NCI-H2107 treated with DMSO at 0.1 percent for 48 hours (cell line): ENCODE results near the gene CDH26.

Source experiments
- DNase-seq: peaks from one replicate; lab custom pipeline; 2025; ENCODE audit not compliant: unreplicated experiment; lab: John Stamatoyannopoulos, UW

CDH26 gene

DNA sequence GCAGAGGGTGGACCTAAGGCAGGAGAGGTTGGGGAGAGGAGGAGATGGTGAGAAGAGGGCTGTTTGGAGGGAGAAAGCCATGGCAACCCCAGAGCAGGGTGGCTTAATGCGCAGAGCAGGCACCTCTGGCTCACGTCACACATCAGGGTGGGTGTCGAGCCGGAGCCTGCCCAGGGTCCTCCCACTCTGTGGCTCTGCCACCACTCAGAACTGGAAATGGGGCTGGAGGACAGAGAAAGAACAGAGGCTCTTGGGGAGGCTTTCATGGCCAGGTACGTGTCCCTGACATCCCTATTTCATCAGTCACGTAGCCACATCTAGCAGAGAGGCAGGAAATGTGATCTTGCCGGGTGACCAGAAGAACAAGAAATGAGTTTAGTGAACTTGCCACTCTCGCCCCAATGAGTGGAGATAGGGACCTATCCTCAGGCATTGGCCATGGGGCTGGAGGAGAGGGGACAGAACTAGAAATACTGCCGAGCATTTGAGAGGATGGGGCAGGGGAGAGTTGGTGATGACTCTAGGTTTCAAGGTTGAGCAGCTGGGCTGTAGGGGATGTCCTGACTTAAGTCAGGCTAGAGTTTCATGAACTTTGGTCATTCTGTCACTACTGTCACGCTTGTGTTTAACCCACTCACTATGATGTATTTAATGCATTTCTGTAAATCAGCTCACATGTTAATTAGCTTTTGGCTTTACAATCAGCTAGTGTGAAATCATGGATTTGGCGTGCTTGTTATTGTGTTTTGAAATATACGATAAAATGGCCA, 52.7 kb downstream of the CDH26 start:
- DNase-seq = no peak

DNA sequence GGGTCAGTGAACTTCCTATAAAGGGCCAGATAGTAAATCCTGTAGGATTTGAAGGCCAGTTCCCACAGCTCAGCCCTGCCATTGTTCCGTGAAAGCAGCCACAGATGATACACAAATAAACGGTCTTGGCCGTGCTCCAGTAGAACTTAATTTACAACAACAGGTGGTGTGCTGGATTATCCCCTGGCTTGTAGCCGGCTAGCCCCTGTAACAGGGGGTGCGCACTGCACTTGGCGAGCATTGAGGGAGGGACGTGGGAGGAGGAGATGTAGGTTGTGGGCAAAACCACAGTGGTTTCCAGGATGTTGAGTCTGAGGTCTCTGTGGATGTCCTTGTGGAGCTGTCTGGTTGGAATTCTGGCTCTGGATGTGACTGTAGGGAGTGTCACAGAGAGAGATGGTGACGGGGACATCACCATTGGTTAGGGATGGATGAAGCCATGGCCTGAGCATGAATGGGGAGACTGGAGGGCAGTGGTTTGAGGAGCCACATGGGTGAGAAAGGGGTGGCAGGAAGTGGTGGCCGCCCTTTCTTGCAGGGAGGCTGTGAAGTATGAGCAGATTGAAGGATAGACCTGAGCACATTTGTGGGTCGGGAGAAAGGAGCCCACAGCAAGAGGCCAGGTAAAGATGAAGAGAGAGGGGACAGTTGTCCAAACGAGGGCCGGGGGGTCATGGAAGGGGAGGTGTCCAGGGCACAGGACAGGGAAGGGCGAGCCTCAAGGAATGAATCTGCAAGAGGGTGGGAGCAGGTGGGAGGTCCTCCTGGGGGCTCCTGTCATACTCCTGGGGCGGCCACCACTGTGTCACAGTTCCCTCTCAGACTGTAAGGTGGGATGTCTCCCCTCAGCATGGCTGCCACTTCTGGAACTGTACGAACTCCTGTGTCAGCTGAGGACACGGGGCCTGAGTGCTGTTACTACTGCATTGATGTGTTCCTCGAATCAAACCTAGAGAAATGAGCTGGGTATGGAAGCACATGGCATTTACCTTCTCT, 53.6 kb downstream of the CDH26 start:
- peak; percentile 92 for DNase-seq

DNA sequence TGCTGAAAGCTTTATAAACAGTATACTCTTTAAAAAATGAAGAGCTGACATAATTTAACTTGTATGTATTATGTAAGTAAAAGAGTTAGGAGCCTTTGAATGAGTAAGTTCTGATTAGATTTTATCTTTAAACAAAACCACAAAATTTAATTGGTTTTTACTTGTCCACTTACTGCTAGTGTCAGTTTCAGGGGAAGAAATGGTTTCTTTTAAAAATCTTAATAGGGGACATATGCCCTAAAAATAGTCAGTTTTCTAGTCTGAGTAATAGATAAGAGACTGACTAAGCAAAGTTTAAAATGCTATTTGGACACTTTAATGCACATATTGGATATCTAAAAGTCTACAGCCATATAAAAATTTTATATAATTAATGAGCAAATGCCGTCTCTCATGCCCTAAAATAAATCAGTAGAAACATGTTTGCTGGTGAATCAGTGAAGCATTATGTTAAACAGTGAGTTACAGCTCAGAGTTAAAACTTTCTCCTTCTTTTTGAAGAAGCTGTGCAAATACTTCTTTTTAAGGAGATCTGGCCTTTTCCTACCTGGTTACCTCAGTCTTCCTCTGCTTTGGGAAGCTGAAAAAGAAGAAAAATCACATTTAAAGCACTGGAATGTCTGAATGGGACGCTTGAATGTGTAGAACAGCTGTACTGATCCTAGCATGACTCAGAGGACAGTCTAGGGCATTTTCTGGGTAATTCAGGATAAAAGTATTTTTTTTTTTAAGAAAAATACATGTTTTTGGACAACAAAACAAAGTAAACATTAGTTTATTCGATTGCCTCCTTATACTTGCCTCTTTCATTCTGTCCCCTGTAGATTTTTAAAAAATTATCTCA, 55.3 kb downstream of the CDH26 start:
- DNase-seq = no peak

DNA sequence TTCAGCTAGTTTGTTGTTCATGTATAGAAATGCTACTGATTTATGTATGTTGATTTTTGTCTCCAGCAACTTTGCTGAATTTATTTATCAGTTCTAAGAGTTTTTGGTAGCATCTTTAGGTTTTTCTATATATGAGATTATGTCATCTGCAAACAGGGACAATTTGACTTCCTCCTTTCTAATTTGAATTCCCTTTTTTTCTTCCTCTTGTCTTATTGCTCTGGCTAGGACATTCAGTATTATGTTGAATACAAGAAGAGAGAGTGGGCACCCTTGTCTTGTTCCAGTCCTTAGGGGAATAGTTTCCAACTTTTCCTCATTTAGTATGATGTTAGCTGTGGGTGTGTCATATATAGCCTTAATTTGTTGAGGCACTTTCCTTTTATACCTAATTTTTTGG, 58.2 kb downstream of the CDH26 start:
- DNase-seq = no peak

DNA sequence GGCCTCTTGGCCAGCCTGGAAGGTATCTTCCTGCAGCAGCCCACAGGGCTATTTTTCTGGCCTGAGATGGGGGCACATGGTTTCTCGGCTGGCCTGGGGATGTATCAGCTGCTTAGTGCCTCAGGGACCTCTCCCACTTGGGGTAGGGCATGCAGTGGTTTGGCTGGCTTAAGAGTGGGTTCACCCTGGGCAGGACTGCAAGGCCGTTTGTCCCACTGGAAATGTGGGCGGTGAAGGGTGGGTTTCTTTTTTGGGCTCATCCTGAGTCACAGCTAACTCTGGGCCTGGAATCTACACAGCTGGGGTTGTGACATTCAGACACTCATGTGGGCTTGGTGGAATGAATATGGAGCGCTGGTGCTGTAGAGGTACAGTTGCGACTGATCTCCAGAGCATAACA, 62.0 kb downstream of the CDH26 start:
- no peak for DNase-seq

DNA sequence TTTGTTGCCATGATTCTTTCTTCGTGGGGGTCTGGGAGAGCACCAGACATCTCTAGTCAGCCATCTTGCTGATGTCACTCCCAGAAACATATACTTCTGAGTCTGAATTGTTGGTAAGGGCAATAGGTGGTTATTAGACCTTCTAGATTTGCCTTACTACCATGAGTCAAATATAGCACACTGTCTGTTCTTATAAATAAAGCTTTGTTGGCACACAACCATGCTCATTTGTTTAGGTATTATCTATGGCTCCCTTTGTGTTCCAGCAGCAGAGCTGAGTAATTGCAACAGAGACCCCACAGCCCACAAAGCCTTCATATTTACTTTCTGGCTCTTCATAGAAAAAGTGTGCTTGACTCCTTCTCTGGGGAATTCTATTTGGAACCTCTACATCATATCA, 62.9 kb downstream of the CDH26 start:
- DNase-seq = no peak

DNA sequence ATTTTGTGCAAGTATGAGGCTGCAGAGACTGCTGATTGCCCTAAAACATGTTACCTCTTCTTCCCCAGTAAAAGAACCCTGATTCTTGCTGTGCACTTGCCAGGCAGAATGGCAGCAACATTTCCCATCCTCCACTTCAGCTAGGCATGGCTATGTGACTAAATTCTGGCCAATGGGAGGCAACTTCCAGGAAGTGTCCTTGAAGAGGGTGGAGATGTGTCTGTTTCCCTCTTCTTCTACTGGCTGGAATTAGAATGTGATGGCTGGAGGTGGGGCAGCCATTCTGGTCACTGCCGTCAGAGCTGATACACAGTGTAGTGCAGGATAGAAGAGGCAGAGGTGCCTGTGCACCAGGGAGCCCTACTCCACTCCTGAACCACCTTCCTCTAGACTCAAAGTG, 64.6 kb downstream of the CDH26 start:
- no peak for DNase-seq

DNA sequence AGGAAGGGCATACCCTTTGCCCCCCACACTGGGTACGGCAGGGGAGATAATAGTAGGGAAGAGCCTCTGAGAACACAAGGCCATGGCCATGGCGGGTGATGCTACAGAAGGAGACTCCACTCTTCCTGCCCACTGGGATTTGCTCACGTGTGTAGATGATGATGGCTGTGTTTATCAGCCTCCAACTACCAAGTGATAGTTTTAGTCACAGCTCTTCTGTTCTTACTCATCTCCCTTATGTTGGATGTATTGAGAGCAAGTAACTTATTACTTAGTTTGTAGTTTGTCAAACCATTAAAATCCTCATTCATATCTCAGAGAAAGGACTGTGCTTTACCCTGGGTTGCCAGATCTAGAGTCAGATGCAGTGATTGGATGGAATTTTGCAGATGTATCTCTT, 66.0 kb downstream of the CDH26 start:
- DNase-seq = no peak

DNA sequence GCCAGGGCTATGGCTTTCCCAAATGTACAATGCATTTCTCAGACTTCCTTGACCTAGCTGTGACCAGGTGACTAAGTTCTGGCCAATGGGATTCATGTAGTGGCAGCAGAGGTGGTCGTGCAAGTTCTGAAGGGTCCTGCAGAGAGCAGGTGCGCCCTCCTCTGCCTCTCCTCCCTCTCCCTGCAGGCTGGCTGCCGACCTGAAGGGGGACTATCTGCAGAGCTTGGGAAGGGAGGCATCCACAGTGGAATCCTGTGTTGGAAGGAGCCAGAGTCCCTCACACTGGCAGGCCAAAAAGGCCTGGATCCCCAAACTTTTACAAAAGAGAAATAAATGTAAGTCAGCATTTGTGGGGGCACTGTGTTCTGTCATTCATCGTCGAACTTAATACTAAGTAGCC, 66.6 kb downstream of the CDH26 start:
- DNase-seq = no peak

DNA sequence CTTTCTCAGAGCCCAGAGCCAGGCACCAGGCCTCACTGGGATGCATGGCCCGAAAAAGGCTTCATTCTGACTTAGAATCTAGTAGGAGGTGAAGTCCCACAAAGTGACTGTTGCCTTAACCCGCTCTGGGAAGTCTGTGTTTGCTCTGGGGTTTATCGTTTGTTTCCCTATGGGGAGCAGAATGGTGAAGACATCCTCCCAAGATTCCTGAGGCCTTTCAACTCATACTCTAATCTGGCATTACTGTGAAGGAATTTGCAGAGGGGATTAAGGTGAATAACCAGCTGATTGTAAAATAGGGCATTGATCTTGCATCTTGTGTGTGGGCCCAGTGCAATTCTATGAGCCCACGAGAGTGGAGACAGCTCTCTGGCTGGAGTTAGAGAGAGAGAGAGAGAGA, 67.8 kb downstream of the CDH26 start:
- DNase-seq = no peak

DNA sequence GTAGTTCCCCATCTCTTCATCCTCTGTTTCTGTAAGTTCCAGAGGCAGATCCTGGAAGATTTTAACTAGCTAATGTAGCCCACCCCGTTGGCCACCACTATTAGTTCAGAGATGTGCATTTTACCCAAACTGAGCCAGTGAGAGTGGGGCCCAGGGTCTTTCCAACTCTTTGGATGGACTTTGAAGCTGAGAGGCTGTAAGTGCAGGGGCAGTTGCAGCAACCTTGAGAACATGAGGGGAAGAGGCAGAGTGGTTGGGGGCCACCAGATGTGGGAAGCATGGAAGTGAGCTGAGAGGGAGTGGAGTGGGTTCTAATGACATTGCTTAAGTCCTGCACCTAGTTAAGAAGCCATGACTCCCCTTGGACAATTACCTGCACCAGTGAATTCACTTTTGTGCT, 72.2 kb downstream of the CDH26 start:
- no peak for DNase-seq

DNA sequence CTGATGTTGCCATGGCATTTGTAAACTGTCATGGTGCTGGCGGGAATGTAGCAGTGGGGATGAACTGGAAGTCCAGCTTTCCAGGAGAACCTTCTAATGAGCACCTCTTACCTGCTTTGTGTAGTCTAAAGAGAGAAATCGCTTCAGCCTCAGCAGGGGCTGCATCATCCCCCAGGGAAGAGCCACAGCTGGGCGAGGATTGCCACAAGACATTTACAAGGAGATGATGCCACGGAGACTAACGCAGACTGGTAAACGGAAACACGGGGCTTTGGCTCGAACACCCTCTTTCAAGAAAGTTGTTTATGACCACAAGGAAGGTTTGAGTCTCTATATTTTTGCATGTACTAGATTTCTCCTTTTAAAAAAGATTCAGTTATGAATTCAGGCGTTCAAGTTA, 72.9 kb downstream of the CDH26 start:
- no peak for DNase-seq

DNA sequence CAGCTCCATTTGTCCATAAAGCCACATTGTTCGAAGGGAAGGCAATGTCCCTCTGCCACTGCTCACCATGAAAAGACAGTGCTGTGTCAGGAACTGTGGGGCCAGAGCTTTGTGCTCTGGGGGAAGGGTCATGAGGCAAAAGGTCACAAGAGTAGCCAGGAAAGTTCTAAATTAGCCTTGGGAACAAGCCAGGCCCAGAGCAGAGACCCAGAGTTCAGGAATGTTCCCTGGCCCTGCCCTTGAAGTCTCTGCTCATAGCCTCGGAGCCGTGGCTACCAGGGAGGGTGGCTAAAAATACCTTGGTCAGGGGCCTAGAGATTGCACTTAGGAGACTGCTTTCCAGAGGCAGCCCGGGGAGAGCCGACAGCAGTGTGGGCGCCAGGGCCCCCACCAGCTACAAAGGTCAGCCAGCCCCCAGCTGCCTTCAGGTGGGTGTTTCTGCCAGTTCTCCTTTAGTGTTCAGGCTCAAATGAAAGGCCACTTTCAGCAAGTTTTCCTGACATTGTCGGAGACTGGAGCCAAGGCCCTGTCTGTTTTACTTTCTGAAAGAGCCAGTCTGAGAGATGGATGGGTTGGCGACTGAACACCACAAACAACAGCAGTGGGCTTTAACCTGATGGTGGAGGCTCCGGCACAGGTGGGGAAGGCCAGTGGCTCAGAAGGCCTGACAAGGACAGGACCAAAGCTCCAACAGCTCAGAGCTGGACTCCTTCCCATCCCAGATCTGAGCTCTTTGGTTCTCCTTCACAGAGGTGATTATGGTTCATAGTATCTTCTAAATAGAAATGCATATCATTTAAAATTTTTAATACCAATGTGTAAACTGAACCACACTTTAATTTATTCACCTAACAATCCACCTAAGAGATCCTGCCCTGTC, 76.2 kb downstream of the CDH26 start:
- no peak for DNase-seq

DNA sequence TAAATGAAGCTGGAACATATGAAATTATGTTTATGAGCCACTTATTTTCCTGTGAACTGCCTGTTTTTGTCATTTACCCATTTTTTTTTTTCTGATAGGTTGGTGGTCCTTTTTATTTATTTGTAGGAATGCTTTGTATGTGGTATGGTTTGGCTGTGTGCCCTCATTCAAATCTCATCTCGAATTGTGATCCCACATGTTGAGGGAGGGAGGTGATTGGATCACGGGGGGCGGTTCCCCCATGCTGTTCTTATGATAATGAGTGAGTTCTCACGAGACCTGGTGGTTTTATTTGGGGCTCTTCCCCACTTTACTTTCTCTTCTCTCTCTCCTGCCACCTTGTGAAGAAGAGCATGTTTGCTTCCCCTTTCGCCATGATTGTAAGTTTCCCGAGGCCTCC, 77.3 kb downstream of the CDH26 start:
- DNase-seq = no peak

DNA sequence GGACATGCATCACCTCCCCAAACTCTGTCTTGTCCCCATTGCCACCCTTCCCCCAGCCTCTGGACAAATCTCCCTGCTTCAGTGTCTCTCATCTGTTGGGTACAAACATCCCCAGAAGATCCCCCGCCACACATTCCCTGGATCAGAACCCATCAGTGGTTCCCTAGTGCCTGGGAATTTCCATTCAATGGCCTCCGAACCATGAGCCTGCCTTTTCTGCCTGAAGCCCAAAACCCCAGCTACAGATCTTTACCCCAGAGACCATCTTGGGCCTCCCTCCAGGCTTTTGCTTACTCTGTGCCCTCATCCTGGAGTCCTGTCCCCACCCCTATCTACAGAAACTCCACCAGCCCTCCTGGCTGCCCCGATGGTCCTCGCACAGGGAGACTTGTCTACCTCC, 78.1 kb downstream of the CDH26 start:
- no peak for DNase-seq

DNA sequence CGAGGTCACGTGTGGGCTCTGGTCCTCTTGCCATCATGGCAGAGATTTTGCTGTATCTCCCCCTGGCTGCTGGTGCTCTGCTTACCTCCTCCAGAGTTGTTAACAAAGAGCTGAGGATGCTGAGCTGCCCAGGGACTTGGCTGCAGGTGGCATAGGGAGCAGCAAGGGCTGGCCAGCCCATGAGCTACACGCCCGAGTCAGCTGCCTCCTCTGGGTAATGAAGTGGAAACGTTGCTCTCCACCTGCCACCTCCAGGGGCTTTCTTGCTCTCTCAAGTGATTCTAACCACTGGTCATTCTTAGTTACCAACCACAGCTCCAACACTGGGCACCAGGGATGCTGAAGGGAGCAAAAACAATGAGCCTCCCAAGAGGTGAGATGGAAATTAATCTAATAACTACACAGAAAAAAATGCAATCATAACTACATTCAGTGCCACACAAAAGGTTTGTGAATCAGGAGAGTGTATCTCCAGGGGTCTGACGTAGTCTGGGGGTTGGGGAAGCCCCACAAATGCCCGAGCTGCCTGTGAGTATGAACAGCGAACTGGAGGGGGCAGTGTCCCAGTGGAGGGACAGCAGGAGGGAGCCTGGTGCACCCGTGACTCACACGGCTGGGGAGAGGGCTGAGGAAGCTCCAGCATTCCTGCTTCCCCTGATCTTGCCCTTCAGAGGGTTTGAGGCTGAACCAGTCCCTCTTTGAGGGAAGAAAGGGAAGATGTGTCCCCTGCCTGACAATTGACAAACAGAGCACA, 78.7 kb downstream of the CDH26 start:
- DNase-seq = peak; percentile 45

DNA sequence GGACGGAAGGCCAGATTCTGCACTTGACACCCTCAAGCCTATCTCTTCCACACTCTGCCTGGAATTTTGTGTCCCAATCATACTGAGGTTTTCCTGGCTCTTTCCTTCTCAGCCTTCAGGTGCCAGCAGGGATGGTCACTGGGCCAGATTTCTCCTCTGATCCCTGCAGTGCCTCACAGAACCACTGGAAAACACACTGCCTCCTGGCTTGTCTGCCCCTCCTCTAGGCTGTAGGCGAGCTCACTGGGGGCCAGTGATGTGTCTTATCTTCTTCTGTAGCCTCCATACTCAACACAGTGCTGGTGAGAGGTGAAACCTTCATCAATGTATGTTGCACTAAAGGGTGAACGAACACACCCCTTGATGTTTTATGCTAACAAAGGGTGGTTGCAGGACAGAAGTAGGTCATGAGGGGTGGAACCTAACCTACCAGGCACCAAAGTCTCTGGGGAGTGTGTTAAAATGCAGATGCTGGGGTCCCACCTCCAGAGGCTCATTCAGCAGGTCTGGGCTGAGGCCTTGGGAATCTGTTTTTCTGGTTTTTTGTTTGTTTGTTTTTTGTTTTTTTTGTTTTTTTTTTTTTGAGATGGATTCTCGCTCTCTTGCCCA, 80.3 kb downstream of the CDH26 start:
- no peak for DNase-seq

DNA sequence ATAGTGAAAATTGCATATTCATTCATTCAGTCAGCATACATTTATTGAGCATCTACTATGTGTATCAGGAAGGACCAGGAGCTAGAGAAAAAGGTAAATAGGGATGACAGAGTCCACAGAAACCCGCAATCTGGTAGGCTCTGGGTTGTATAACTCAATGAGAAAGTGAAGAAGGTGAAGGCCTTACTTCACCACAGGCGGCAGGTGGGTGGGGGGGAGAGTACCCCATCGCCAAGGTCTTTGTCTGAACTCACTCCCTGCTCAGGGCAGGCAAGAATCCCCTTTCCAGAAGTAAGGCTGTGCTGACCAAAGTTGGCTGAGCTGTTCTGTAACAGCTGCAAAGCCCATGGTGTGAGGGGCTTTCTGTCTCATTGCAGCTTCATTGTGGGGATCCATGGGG, 81.3 kb downstream of the CDH26 start:
- no peak for DNase-seq

DNA sequence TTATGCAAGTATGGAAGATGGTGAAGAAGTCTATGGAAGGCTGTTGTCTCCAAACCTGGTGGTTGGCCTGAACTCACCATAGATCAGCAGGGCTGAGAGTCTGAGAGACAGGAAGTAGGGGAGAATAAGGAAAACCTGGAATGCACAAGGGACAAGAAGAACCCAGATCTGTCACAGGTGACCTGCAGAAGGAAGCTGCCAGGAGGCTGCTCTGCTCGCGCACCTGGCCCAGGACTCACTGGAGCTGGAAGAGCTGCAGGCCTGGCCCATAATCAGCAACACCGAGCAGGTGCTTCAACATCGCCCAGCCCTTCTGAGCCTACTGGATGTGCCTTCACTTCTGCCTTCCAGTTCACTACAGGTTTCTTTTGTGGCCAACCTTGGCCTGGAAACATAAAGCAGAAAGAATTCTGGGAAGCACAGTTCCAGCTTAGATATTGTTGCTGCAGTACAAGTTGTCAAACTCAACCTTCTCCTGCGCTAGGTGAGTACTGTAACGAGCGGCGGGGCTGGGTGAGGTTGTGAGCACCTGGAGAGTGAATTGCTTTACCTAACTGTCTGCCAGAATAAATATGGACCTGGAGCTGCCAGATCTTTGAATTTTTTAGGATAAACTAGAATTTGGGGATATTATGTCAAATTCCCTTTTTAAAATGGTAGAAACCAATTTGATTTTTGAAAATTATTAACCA, 82.4 kb downstream of the CDH26 start:
- DNase-seq = no peak
